Hypothalamus (tissue), 51 donors: ENCODE results near the gene MFAP3.
"Not testable (repeated sequence)": the region's sequence is repeated elsewhere in the genome, so short reads cannot be mapped to it uniquely, and the experiment has no call there.

Source experiments
- DNase-seq, 51 donors: peaks; one replicate each; lab custom pipeline; 2025; lab: John Stamatoyannopoulos, UW

The MFAP3 gene

GRCh38 chr5:154049636-154050035, 10.9 kb downstream of the MFAP3 start:
- peak in 3 of 51 donors; percentile 2 to 24 (median 11) for DNase-seq

DNA sequence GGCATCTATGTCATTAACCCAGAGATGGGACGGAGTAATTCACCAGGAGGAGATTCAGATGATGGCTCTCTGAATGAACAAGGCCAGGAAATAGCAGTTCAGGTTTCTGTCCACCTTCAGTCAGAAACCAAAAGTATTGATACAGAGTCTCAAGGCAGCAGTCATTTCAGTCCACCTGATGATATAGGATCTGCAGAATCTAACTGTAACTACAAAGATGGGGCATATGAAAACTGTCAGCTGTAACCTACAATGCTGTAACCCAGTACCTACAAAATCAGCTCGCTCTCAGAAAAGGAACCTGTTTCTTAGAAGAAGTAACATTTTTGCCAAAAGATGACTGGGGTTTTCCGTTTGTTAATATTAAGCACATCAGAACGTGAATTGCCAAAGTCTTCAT, 14.7 kb downstream of the MFAP3 start:
- DNase-seq = no peak

- DNase-seq = no peak
These were observed 16.4 kb downstream of the MFAP3 start for GRCh38 chr5:154055201-154055600.

DNA sequence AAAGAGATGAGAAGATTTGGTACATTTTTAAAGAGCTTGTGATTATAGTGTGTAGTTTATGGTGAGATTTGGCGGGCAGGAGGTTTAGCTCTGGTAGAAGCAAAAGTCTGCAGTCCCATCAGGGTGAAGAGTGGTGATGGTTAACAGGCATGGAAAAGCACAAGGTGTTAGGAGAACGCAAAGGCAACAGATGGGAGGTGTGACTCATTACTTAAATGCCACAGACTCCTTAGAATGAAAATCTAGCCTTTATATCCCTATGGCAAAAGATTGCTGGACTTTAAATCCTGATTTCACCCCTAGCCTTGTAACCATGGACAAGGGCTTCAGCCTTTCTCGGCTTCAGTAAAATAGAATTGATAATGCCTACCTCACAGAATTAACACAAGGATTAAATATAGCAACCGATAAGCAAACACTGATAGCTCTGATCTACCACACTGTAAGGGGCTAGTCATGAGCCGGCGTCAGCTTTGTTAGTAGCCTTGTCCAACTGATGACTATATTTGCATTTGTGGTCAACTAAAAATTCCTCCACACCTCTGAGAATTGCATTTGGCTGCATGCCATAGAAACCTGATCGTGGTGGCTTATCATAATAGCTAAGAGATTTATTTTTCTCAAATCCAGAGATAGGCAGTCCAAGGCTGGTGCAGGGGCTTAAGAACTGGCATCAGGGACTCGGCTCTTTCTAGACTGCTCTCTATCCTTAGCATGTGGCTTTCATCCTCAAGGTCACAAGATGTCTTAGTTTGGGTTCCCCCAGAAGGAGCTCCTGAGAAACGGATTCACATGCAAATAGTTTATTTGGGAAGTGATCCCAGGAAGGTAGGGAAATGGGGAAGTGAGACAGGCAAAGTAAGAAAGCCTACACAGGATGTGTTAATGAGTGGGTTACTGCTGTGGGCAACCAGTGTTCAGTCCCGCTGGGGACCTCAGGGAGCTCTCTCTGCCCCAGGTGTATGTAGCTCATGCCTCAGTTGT, 19.6 kb downstream of the MFAP3 start:
- DNase-seq = no peak

GRCh38 chr5:154059039-154059430, 20.3 kb downstream of the MFAP3 start:
- no peak for DNase-seq

DNA sequence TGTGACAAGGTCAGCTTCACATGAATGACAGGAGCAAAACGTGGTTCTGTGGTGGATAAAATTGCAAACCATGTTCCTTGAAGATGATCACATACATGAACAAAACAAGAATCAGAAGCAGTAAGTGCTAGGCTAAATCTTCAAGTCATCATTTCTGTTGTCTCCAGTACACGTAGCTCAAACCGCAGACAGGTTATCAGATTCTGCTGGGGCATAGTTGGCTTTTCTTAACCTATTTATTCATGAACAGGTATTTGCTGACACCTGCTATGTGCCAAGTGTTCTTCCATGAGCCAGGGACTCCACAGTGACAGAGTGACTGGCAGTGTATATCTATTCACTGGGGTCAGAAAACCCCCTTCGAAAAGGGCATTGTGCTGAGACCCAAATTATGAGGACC, 20.8 kb downstream of the MFAP3 start:
- DNase-seq = no peak

DNA sequence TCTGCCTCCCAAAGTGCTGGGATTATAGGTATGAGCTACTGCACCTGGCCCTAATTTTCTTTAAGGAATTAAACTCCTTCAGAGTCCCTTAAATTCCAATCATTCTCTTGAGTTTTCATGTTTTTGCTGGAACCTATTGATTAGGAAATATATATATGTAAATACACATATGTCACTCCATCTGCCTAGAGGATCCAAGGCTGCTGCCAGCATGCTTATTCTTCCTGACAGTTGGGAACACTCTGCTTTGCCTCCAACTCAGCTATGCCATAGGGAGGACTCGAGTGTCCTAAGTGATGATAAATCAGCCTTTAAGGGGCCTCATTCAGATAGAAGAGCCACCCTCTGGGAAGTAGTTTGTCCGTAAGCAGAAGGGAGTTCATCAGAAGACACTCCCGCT, 21.8 kb downstream of the MFAP3 start:
- no peak for DNase-seq

DNA sequence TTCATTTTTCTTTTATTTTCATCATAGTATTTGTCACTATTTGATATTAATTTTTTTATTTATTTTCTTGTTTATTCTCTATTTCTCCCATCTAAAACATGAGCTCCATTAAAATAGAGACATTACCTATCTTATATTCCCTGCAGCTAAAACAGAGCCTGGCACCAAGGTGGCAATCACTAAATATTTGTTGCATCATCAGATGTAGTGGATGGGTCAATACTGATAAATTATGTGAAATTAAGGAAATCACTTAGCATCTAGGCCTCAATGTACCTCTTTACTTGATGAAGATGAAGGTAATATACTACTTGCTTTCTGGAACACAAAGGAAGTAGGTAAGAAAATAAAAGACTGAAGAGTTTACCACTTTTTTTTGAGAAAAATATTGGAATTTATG, 24.6 kb downstream of the MFAP3 start:
- no peak for DNase-seq

- DNase-seq = no peak
These were observed 27.2 kb downstream of the MFAP3 start for GRCh38 chr5:154065971-154066370.

GRCh38 chr5:154069854-154070253, 31.1 kb downstream of the MFAP3 start:
- not testable (repeated sequence) for DNase-seq

DNA sequence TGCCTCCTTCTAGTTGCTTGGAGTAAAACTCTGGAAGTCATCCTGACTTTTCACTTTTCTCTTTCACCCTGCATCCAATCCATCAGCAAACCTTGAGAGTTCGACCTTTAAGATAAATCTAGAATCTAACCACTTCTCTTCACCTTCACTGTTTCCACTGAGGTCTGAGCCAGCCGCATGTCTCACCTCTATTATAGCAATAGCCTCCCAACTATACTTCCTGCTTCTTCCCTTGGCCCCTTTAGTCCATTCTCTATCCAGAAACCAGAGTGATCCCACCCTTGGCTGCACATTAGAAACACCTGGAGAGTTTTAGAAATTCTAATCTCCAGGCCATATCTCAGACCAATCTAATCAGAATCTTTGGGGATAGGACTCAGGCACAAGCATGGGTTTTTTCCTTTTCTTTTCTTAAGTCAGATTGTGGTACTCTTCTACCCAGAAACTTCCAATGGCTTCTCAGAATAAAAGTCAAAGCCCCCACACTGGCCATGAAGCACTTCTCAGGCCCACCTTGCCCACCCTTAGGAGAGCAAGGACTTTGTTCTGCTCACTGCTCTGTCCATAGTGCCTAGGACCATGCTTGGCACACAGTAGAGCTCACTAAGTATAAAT, 33.1 kb downstream of the MFAP3 start:
- DNase-seq = peak in 1 of 51 donors; percentile 44

DNA sequence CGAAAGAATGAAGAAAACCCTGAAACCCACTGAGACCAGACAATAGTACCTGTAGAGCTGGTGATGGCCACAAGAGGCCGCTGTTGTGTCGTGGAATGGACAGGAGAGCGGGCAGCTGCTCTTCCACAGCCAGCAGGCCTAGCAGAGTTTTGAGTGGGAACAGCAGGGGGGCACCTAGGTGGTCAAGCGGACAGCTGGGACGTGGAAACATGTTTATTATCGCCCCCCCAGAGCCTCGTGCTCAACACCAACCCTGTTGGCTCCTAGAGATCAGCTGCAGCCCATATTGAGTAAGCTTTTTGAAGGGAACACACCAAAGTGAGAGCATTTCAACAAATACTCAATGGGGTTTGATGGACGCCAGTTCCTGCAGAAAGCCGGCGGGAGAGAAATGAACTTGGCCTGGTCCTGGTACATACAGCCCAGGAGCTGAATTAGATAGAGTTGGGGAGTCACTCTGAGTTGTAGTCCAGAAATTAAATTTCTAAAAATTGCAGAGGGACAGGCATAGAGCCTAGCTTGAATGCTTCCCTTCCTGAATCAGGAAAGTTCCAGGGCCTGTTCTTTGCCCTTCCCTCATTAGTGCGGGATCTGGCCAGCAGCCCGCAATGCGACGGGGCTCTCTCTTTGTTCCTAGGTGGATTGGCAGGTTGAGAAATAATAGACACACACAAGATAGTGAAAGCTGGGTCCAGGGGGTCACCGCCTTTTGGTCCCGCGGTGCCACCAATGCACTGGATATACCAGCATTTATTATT, 33.8 kb downstream of the MFAP3 start:
- peak; percentile 13 to 88 (median 62) for DNase-seq

GRCh38 chr5:154076240-154076922, 37.6 kb downstream of the MFAP3 start:
- DNase-seq = no peak

GRCh38 chr5:154077696-154078095, 38.9 kb downstream of the MFAP3 start:
- no peak for DNase-seq

DNA sequence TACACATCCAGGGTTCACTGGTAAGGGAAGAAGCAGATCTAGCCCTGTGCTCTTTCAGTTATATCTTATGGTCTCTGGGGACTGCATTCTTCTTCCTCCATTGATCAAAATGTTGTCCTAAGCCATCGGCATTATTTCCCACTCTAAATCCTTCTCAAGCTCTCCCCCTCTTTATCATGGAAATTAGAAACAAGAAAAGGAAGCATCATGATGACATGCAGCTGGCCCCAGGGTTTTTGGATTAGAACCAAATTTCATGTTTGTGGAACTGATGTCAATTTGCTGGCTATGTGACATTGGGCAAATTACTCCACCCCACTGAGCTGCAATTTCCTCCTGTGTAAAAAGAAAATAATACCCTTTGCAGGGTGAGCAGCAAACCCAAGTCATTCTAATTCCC, 39.5 kb downstream of the MFAP3 start:
- DNase-seq = no peak

- DNase-seq = no peak
These were observed 42.5 kb downstream of the MFAP3 start for GRCh38 chr5:154081246-154081645.

- no peak for DNase-seq
These were observed 45.4 kb downstream of the MFAP3 start for GRCh38 chr5:154084062-154084639.

DNA sequence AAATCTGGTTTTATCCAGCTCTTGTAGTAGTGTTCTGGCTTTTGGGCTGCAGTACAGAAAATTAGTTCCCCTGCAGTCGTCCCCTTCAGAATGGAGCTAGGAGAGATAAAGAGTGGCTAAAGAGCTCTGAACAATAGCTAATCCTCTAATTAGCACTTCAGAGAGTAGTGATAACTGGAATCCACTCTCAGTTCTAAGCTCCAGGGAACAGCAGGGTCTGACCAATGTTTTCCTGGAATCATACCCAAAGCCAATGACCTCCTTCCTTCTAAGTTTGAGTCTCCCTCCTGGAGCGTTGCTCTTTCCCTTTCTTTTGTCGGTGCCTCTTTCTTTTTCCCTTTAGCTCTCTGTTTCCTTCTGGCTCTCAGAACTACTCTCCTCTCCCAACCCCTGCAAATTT, 47.4 kb downstream of the MFAP3 start:
- DNase-seq = no peak

GRCh38 chr5:154086641-154087040, 47.9 kb downstream of the MFAP3 start:
- DNase-seq = no peak

- peak in 12 of 51 donors; percentile 3 to 29 (median 10) for DNase-seq
These were observed 48.5 kb downstream of the MFAP3 start for GRCh38 chr5:154087260-154087659.
